H9 (cell line): ENCODE data around the gene USP6NL. TPM values are rescaled to one million over a fixed set of nuclear protein-coding genes. Genes with fewer than 3 reads are reported as not detected.
A peak's percentile ranks its signal among the peaks of the same experiment; 100 is the strongest.

Source experiments
- DNase-seq: peaks from one replicate; pipeline ENCODE4 v3.0.0-alpha.2; 2017
- H2AFZ ChIP-seq: one replicate; pipeline ENCODE4 v1.6.1; 2013; ENCODE audit warnings: mild to moderate bottlenecking, low read length, control low read depth, moderate library complexity
- H2AK5ac ChIP-seq: 2 replicates; pipeline ENCODE4 v1.6.1; 2013; ENCODE audit warnings: low read length, control low read depth, mixed read lengths; ENCODE audit not compliant: insufficient read length
- H2BK120ac ChIP-seq: one replicate; pipeline ENCODE4 v1.6.1; 2013; ENCODE audit warnings: low read depth, mild to moderate bottlenecking, low read length, control low read depth, inconsistent platforms; ENCODE audit not compliant: poor library complexity, severe bottlenecking
- H2BK12ac ChIP-seq: 2 replicates; pipeline ENCODE4 v1.6.1; 2013; ENCODE audit warnings: low read length, control low read depth, mixed read lengths, low read depth; ENCODE audit not compliant: insufficient read length
- H2BK15ac ChIP-seq: 2 replicates; pipeline ENCODE4 v1.6.1; 2013; ENCODE audit warnings: low read depth, low read length, control low read depth
- H2BK20ac ChIP-seq: one replicate; pipeline ENCODE4 v1.6.1; 2013; ENCODE audit warnings: low read depth, mild to moderate bottlenecking, low read length, control low read depth, inconsistent platforms; ENCODE audit not compliant: poor library complexity, severe bottlenecking
- H2BK5ac ChIP-seq: 2 replicates; pipeline ENCODE4 v1.6.1; 2013; ENCODE audit warnings: low read length, control low read depth, mixed read lengths; ENCODE audit not compliant: insufficient read length
- H3K14ac ChIP-seq: 2 replicates; pipeline ENCODE4 v1.6.1; 2013; ENCODE audit warnings: low read length, control low read depth; ENCODE audit not compliant: insufficient read depth
- H3K18ac ChIP-seq: 2 replicates; pipeline ENCODE4 v1.6.1; 2013; ENCODE audit warnings: low read depth, mild to moderate bottlenecking, mixed read lengths, low read length, control low read depth; ENCODE audit not compliant: insufficient read length
- H3K23ac ChIP-seq: 2 replicates; pipeline ENCODE4 v1.6.1; 2013; ENCODE audit warnings: low read length, control low read depth, mixed read lengths, low read depth; ENCODE audit not compliant: insufficient read length
- H3K23me2 ChIP-seq: 2 replicates; pipeline ENCODE4 v1.6.1; 2013; ENCODE audit warnings: low read depth, mild to moderate bottlenecking, mixed read lengths, low read length, control low read depth; ENCODE audit not compliant: insufficient read length, poor library complexity, severe bottlenecking
- H3K27ac ChIP-seq: 2 replicates; pipeline ENCODE4 v1.5.1; 2013; ENCODE audit warnings: low read length, control low read depth, mixed read lengths, low read depth; ENCODE audit not compliant: insufficient read length
- H3K27me3 ChIP-seq: 2 replicates; pipeline ENCODE4 v1.6.1; 2013; ENCODE audit warnings: low read length, control low read depth, inconsistent platforms; ENCODE audit not compliant: insufficient read depth
- H3K4ac ChIP-seq: 2 replicates; pipeline ENCODE4 v1.6.1; 2013; ENCODE audit warnings: low read depth, mild to moderate bottlenecking, control low read depth, inconsistent platforms, low read length, moderate library complexity
- H3K4me1 ChIP-seq: 2 replicates; pipeline ENCODE4 v1.6.1; 2013; ENCODE audit warnings: low read length, control low read depth, inconsistent platforms; ENCODE audit not compliant: insufficient read depth
- H3K4me2 ChIP-seq: 2 replicates; pipeline ENCODE4 v1.6.1; 2013; ENCODE audit warnings: low read length, control low read depth, mixed read lengths; ENCODE audit not compliant: insufficient read length, insufficient read depth
- H3K56ac ChIP-seq: 2 replicates; pipeline ENCODE4 v1.6.1; 2013; ENCODE audit warnings: low read depth, mild to moderate bottlenecking, mixed read lengths, low read length, control low read depth; ENCODE audit not compliant: insufficient read length
- H3K79me1 ChIP-seq: 2 replicates; pipeline ENCODE4 v1.6.1; 2013; ENCODE audit warnings: low read depth, mild to moderate bottlenecking, moderate library complexity, low read length, control low read depth, inconsistent platforms; ENCODE audit not compliant: insufficient read depth, poor library complexity, severe bottlenecking
- H3K79me2 ChIP-seq: 2 replicates; pipeline ENCODE4 v1.6.1; 2013; ENCODE audit warnings: low read length, control low read depth, inconsistent platforms; ENCODE audit not compliant: insufficient read depth
- H3K9ac ChIP-seq: 2 replicates; pipeline ENCODE4 v1.6.1; 2013; ENCODE audit warnings: low read length, control low read depth, mixed read lengths; ENCODE audit not compliant: insufficient read length; ENCODE audit errors: extremely low read depth
- H3K9me3 ChIP-seq: one replicate; pipeline ENCODE4 v1.6.1; 2013; ENCODE audit warnings: low read depth, low read length, inconsistent platforms; ENCODE audit not compliant: control insufficient read depth
- H3T11ph ChIP-seq: one replicate; pipeline ENCODE4 v1.6.1; 2013; ENCODE audit warnings: mild to moderate bottlenecking, low read length, control low read depth, inconsistent platforms
- H4K20me1 ChIP-seq: one replicate; pipeline ENCODE4 v1.6.1; 2013; ENCODE audit not compliant: control insufficient read depth, insufficient read length, insufficient read depth
- H4K5ac ChIP-seq: 2 replicates; pipeline ENCODE4 v1.6.1; 2013; ENCODE audit warnings: low read depth, mild to moderate bottlenecking, mixed read lengths, low read length, control low read depth; ENCODE audit not compliant: insufficient read length
- H4K8ac ChIP-seq: replicated peaks from 2 replicates; pipeline ENCODE4 v1.6.1; 2013; ENCODE audit warnings: low read length, control low read depth, mixed read lengths, low read depth; ENCODE audit not compliant: insufficient read length
- H4K91ac ChIP-seq: 2 replicates; pipeline ENCODE4 v1.6.1; 2013; ENCODE audit warnings: low read depth, mild to moderate bottlenecking, moderate library complexity, mixed read lengths, low read length, control low read depth; ENCODE audit not compliant: insufficient read length
- H3K27ac Mint-ChIP-seq, 3 experiments: 2 replicates in 2 of 3; 3 replicates in 1 of 3; pipeline ENCODE4 v1.8.0; 2020 to 2021; ENCODE audit warnings: mixed read lengths in 3 of 3, mild to moderate bottlenecking in 1 of 3, moderate library complexity in 1 of 3
- H3K27me3 Mint-ChIP-seq: 2 replicates; pipeline ENCODE4 v1.8.0; 2021; ENCODE audit warnings: low read depth, mild to moderate bottlenecking, moderate library complexity, mixed read lengths
- H3K36me3 Mint-ChIP-seq, 3 experiments: 2 replicates in 2 of 3; 3 replicates in 1 of 3; pipeline ENCODE4 v1.8.0; 2020 to 2021; ENCODE audit warnings: low read depth in 3 of 3, mixed read lengths in 3 of 3; ENCODE audit not compliant: insufficient read depth in 1 of 3
- H3K4me1 Mint-ChIP-seq, 2 experiments: 2 replicates each; pipeline ENCODE4 v1.8.0; 2020; ENCODE audit warnings: mixed read lengths in 2 of 2
- H3K4me3 Mint-ChIP-seq, 2 experiments: 2 replicates in 1 of 2; 3 replicates in 1 of 2; pipeline ENCODE4 v1.8.0; 2020 to 2021; ENCODE audit warnings: mild to moderate bottlenecking in 2 of 2, mixed read lengths in 2 of 2, moderate library complexity in 1 of 2
- H3K9me3 Mint-ChIP-seq, 2 experiments: 2 replicates in 1 of 2; 3 replicates in 1 of 2; pipeline ENCODE4 v1.8.0; 2020; ENCODE audit warnings: mild to moderate bottlenecking in 2 of 2, mixed read lengths in 2 of 2, moderate library complexity in 1 of 2
- CTCF ChIP-seq: fragments of 200-600 bp; sonication (generic); conservative IDR thresholded peaks from 3 replicates; pipeline ENCODE4 v1.8.0; 2021; ENCODE audit warnings: antibody characterized with exemption, mild to moderate bottlenecking
- WGBS: extraction: QIAGEN DNeasy Blood & Tissue Kit; methylation state at CpG from one replicate; pipeline ENCODE4 v1.1.7; 2013; ENCODE audit warnings: missing lambda C conversion rate, low lambda C conversion rate, mixed read lengths; ENCODE audit not compliant: insufficient read length; ENCODE audit errors: extremely low coverage; 5-methylcytosine and 5-hydroxymethylcytosine counted together
- total RNA-seq: library from RNA; stranded (reverse); gene quantifications from 2 replicates; pipeline ENCODE4 v1.2.1, GENCODE V29; 2021

USP6NL gene
- total RNA-seq, 1 experiment from 2014 or later = 28.3 TPM

- H3K9me3 Mint-ChIP-seq = no peaks in the 10 kb centered on the region
- H3T11ph ChIP-seq = no peak overlapping the region
- no peak overlapping the region for H3K56ac ChIP-seq
- no peak overlapping the region for H3K4me2 ChIP-seq
- peaks cover 33% of the 10 kb centered on the region; the same call in 1 of the 2 replicates for H3K79me2 ChIP-seq
- H4K20me1 ChIP-seq = no peaks in the 10 kb centered on the region
- H2BK20ac ChIP-seq = no peak overlapping the region
- no peak overlapping the region for H3K27ac ChIP-seq
- DNase-seq = no peak
- H4K5ac ChIP-seq = no peak overlapping the region
- no peak overlapping the region for H2BK5ac ChIP-seq
- H4K8ac ChIP-seq = no peak overlapping the region
- no peak overlapping the region for H2BK120ac ChIP-seq
- H2AK5ac ChIP-seq = no peak overlapping the region
- H2AFZ ChIP-seq = no peak overlapping the region
- peaks cover 7% of the 10 kb centered on the region for H3K23me2 ChIP-seq
- H3K79me1 ChIP-seq = peaks cover 3% of the 10 kb centered on the region
- no peak overlapping the region for H2BK12ac ChIP-seq
- peaks cover 0 to 6% (median 2%) of the 10 kb centered on the region in 3 experiments; a peak in 2 of 7 replicates for H3K36me3 Mint-ChIP-seq
- H3K23ac ChIP-seq = no peak overlapping the region
- H2BK15ac ChIP-seq = no peak overlapping the region
- peaks cover 8% of the 10 kb centered on the region for H3K27me3 Mint-ChIP-seq
- H3K4me1 Mint-ChIP-seq = peaks cover 47 to 52% of the 10 kb centered on the region in 2 experiments
- H3K4me3 Mint-ChIP-seq = peak overlapping the region in 1 of 2 experiments; percentile 70; a peak in 2 of 5 replicates
- H3K9ac ChIP-seq = no peak overlapping the region
- H4K91ac ChIP-seq = no peak overlapping the region
- H3K18ac ChIP-seq = no peak overlapping the region
- no peak overlapping the region for H3K14ac ChIP-seq
- no peak overlapping the region for H3K4ac ChIP-seq
- no peak for TF ChIP-seq CTCF
- H3K9me3 ChIP-seq = no peaks in the 10 kb centered on the region
- H3K27ac Mint-ChIP-seq = peak overlapping the region in 2 of 3 experiments; percentile 82; a peak in 4 of 7 replicates
- WGBS = no CpG with 5 or more reads among the region's 10 CpGs
- peaks cover 13% of the 10 kb centered on the region for H3K4me1 ChIP-seq
- H3K27me3 ChIP-seq = no peaks in the 10 kb centered on the region
Measured at GRCh38 chr10:11608159-11609013, 3.1 kb downstream of the USP6NL start.
